Activated T-cell treated with anti-CD3 and anti-CD28 coated beads, Interleukin-2, amount 50 U/mL, for 1 hour (primary cell): ENCODE data around the gene BICD2.
"Not testable (repeated sequence)": the region's sequence is repeated elsewhere in the genome, so short reads cannot be mapped to it uniquely, and the experiment has no call there.

Experiments
- DNase-seq: peaks from one replicate; pipeline ENCODE4 v3.0.0-alpha.2; 2020

The BICD2 gene

DNA sequence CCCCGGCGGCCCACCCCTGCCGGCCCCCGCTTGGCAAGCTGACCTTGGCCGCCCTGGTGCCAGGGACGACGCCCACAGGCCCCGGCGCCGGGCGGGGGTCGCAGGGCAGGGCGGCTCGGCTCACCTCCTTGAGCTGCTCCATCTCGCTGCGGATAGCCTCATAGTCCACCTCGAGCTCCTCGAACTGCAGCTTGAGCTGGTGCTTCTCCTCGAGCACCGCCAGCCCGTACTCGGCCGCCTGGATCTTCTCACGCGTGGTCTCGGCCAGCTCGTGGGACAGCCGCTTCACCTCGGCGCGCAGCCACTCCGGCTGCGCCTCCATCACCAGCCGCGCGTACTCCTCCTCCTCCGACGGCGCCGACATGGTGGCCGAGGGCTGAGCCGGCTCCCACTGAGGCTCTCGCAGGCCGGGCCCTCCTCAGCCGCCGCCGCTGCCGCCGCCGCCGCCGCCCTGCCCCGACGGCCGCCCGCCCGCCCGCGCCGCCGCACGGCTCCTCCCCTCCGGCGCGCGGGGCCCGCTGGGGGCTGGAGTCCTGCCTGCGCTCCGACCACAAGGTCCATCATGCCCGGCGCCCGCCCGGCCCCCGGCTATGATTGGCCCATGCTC lies at the start of gene BICD2:
Gene BICD2, minus strand, starts transcription at position 453 of the 607 bp plus-strand sequence. Its CDS starts 89 bp downstream, at position 364.
- DNase-seq = no peak

- DNase-seq = peak; percentile 27
These were observed 45.1 kb upstream of the BICD2 start for GRCh38 chr9:92809629-92810326.

- DNase-seq = peak; percentile 62
These were observed 44.3 kb upstream of the BICD2 start for GRCh38 chr9:92808726-92809451.

GRCh38 chr9:92807757-92808725 lies 43.4 kb upstream of the BICD2 start:
- peak; percentile 55 for DNase-seq

- DNase-seq = no peak
These were observed 42.6 kb upstream of the BICD2 start for GRCh38 chr9:92807031-92807756.

DNA sequence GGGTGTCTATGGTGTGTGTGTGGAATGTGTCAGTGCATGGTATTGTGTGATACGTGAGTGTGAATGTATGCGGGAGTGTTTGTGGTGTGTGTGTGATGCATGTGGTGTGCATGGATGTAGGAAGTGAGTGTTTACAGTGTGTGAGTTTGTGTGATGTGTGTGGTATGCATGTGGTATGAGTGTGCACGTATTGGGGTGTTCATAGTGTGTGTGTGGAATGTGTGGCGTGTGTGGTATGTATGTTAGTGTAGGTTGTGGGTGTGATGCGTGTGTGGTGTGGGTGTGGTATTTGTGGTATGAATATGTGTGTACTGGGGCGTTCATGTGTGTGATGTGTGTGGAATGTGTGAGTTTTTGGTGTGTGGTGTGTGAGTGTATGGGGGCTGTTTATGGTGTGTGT lies 40.1 kb upstream of the BICD2 start:
- no peak for DNase-seq

GRCh38 chr9:92798358-92798757 lies 33.7 kb upstream of the BICD2 start:
- no peak for DNase-seq

- not testable (repeated sequence) for DNase-seq
These were observed 31.7 kb upstream of the BICD2 start for GRCh38 chr9:92796337-92796804.

- no peak for DNase-seq
These were observed 31.1 kb upstream of the BICD2 start for GRCh38 chr9:92795598-92796336.

- no peak for DNase-seq
These were observed 30.4 kb upstream of the BICD2 start for GRCh38 chr9:92795000-92795399.

DNA sequence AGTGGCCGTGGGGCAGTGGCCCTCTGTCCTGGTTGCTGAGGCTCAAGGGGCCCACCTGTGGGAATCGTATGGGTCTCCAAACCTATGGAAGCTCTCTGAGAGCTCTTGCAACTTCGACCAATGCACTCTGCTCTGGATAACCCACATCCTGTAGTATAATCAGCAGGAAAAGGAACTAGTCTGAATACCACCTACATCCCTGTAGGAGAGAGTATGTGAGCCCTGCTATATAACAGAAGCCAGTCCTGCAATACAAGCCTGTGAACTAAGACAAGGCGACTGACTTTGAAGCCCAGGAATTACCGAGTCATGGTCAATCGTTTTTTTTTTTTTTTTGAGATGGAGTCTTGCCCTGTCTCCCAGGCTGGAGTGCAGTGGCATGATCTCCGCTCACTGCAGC lies 29.8 kb upstream of the BICD2 start:
- DNase-seq = no peak

GRCh38 chr9:92790542-92791527 lies 26.2 kb upstream of the BICD2 start:
- DNase-seq = peak; percentile 80

GRCh38 chr9:92786298-92786697 lies 21.7 kb upstream of the BICD2 start:
- DNase-seq = no peak

DNA sequence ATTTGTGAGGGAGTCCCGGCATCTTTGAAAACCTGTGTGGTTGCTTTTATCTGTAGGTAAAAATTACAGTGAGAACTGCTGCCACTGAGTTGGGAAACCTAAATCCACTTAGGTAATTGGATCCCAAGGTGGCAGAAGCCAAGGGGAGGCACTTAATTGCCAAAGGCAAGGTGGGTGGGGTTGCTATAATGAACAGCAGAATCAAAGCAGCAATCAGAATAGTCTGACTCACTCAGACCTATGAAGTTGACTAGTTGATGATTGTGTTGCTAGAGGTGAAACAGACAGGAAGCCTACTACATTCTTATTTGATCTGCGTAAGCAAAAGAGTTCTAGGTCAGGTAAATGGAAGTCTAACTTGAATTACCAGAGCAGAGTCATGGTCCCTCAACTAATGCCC lies 17.3 kb upstream of the BICD2 start:
- no peak for DNase-seq

GRCh38 chr9:92780206-92780605 lies 15.6 kb upstream of the BICD2 start:
- no peak for DNase-seq

DNA sequence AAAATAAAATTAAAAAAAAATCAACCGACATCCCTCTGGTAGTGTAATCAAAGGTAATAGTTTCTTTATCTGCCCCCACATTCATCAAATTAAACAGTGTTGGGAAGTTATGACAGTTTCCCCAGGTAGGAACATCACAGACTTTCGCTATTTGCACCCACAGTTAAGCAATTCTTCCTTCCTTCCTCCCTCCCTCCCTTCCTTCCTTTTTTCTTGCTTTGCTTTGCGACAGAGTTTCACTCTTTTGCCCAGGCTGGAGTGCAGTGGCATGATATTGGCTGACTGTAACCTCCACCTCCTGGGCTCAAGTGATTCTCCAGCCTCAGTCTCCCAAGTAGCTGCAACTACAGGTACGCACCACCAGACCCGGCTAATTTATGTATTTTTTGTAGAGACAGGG lies 10.8 kb upstream of the BICD2 start:
- DNase-seq = no peak

DNA sequence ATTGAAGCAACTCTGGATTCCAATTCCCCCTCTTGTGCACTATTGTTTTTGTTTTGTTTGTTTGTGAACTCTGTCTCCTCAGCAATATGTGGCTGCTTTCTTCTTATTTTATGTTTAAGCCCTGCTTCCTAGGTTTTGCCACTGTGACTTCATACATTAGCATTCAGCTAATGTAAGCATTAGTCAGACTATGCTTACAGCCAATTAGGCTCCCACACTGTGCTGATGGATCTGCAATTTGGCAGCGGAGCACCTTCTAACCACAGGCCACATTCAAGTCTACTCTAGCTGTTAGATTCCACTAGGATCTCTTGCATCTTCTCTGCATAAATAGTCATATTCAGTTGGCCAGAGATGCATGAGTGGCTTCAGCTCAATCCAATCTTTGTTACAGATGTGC lies 9.6 kb upstream of the BICD2 start:
- no peak for DNase-seq

- no peak for DNase-seq
These were observed 9.2 kb upstream of the BICD2 start for GRCh38 chr9:92773810-92774209.

DNA sequence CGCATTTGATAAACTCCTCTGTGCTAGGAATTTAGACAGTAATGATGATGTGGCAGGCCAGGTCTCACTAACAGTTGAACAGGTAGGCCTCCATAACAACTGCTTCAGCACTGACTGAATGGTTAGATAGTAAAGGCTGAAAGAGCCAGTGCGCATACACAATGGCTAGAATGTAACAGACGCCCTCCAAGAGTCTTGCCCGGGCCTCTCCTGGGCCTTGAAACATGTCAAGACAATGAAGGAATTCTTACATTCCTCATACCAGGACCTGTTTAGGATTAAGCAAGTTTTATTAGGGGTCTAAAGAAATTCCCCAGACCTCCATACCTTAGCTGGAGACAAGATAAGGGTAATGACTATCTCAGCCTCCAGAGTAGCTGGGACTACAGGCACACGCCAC lies 6.7 kb upstream of the BICD2 start:
- DNase-seq = no peak
